ENCODE data around the gene STK10.
A peak's percentile ranks its signal among the peaks of the same experiment; 100 is the strongest.

Gene STK10

GRCh38 chr5:172147857-172148256, 40.2 kb downstream of the STK10 start:
- no peak overlapping the region for H3K4me2 ChIP-seq (ENCODE audit: low read length)

GRCh38 chr5:172146748-172147092, 41.3 kb downstream of the STK10 start:
- no peaks in the 10 kb centered on the region for H3K9me3 ChIP-seq (ENCODE audit: insufficient read depth, low read length)
- H3K4me3 ChIP-seq (ENCODE audit: low read length), result no peak overlapping the region
- peaks cover 56% of the 10 kb centered on the region for H3K79me2 ChIP-seq (ENCODE audit: low read length)
- H3K4me1 ChIP-seq (ENCODE audit: low read length), result peaks cover 45% of the 10 kb centered on the region
- no peak overlapping the region for H3K4me2 ChIP-seq (ENCODE audit: low read length)
- peaks cover 17% of the 10 kb centered on the region for H3K36me3 ChIP-seq (replicated peaks; ENCODE audit: low read depth, low read length)
- no peak overlapping the region for H2AFZ ChIP-seq (ENCODE audit: low read depth, low read length)
- peaks cover 24% of the 10 kb centered on the region for H4K20me1 ChIP-seq (ENCODE audit: insufficient read depth, low read length)
- no peak overlapping the region for H3K27ac ChIP-seq (ENCODE audit: low read length)
- no peak for TF ChIP-seq EZH2phosphoT487 (IDR thresholded peaks at IDR 0.05; ENCODE audit: low read depth)
- no peaks in the 10 kb centered on the region for H3K27me3 ChIP-seq (ENCODE audit: low read depth, low read length)
- H3K9ac ChIP-seq (ENCODE audit: low read length), result no peak overlapping the region

More at GRCh38 chr5:172147857-172148256, 40.2 kb downstream of the STK10 start:
- no peak overlapping the region for H2AFZ ChIP-seq (ENCODE audit: low read depth, low read length)
- H3K4me3 ChIP-seq (ENCODE audit: low read length), result no peak overlapping the region
- no peaks in the 10 kb centered on the region for H3K9me3 ChIP-seq (ENCODE audit: insufficient read depth, low read length)
- H3K36me3 ChIP-seq (replicated peaks; ENCODE audit: low read depth, low read length), result peaks cover 28% of the 10 kb centered on the region
- H3K79me2 ChIP-seq (ENCODE audit: low read length), result peaks cover 45% of the 10 kb centered on the region
- peaks cover 15% of the 10 kb centered on the region for H4K20me1 ChIP-seq (ENCODE audit: insufficient read depth, low read length)
- no peak overlapping the region for H3K27ac ChIP-seq (ENCODE audit: low read length)
- no peaks in the 10 kb centered on the region for H3K27me3 ChIP-seq (ENCODE audit: low read depth, low read length)
- TF ChIP-seq EZH2phosphoT487 (IDR thresholded peaks at IDR 0.05; ENCODE audit: low read depth) (no peak), CTCF (IDR thresholded peaks at IDR 0.05; ENCODE audit: low read depth, low read length) (no peak)
- no peak overlapping the region for H3K9ac ChIP-seq (ENCODE audit: low read length)
- peaks cover 40% of the 10 kb centered on the region for H3K4me1 ChIP-seq (ENCODE audit: low read length)

- peaks cover 60% of the 10 kb centered on the region for H3K79me2 ChIP-seq (ENCODE audit: low read length)
- no peaks in the 10 kb centered on the region for H3K9me3 ChIP-seq (ENCODE audit: insufficient read depth, low read length)
- no peak overlapping the region for H3K4me3 ChIP-seq (ENCODE audit: low read length)
- H4K20me1 ChIP-seq (ENCODE audit: insufficient read depth, low read length), result peaks cover 22% of the 10 kb centered on the region
- H3K9ac ChIP-seq (ENCODE audit: low read length), result no peak overlapping the region
- no peak overlapping the region for H3K27ac ChIP-seq (ENCODE audit: low read length)
- no peak overlapping the region for H3K4me2 ChIP-seq (ENCODE audit: low read length)
- TF ChIP-seq CTCF (IDR thresholded peaks at IDR 0.05; ENCODE audit: low read depth, low read length) (no peak), EZH2phosphoT487 (IDR thresholded peaks at IDR 0.05; ENCODE audit: low read depth) (no peak)
- H2AFZ ChIP-seq (ENCODE audit: low read depth, low read length), result no peak overlapping the region
- no peaks in the 10 kb centered on the region for H3K27me3 ChIP-seq (ENCODE audit: low read depth, low read length)
- H3K4me1 ChIP-seq (ENCODE audit: low read length), result peaks cover 45% of the 10 kb centered on the region
- H3K36me3 ChIP-seq (replicated peaks; ENCODE audit: low read depth, low read length), result peaks cover 15% of the 10 kb centered on the region
These were observed 41.9 kb downstream of the STK10 start for GRCh38 chr5:172145870-172146747.

GRCh38 chr5:172144931-172145869, 42.8 kb downstream of the STK10 start:
- H3K4me3 ChIP-seq (ENCODE audit: low read length), result peak overlapping the region; percentile 28; the same call in 1 of the 2 replicates
- H3K27me3 ChIP-seq (ENCODE audit: low read depth, low read length), result no peaks in the 10 kb centered on the region
- H3K27ac ChIP-seq (ENCODE audit: low read length), result peak overlapping the region; percentile 62
- H3K4me1 ChIP-seq (ENCODE audit: low read length), result peaks cover 44% of the 10 kb centered on the region
- H3K9ac ChIP-seq (ENCODE audit: low read length), result peak overlapping the region; percentile 29; the same call in 1 of the 2 replicates
- H2AFZ ChIP-seq (ENCODE audit: low read depth, low read length), result no peak overlapping the region
- H3K9me3 ChIP-seq (ENCODE audit: insufficient read depth, low read length), result no peaks in the 10 kb centered on the region
- H3K36me3 ChIP-seq (replicated peaks; ENCODE audit: low read depth, low read length), result peaks cover 19% of the 10 kb centered on the region
- peaks cover 61% of the 10 kb centered on the region for H3K79me2 ChIP-seq (ENCODE audit: low read length)
- TF ChIP-seq EZH2phosphoT487 (IDR thresholded peaks at IDR 0.05; ENCODE audit: low read depth), result no peak
- TF ChIP-seq CTCF (IDR thresholded peaks at IDR 0.05; ENCODE audit: low read depth, low read length), result no peak
- H4K20me1 ChIP-seq (ENCODE audit: insufficient read depth, low read length), result peaks cover 18% of the 10 kb centered on the region
- peak overlapping the region; percentile 63 for H3K4me2 ChIP-seq (ENCODE audit: low read length)

All from OCI-LY3 (cell line).